Thyroid gland (tissue), 4 donors: ENCODE results near the gene SLC7A6OS. TPM values are rescaled to one million over a fixed set of nuclear protein-coding genes. Genes with fewer than 3 reads are reported as not detected.

ENCODE experiments used
- DNase-seq, 2 donors: peaks; one replicate each; pipeline ENCODE4 v3.0.0-alpha.2; 2019
- H3K27ac ChIP-seq, 3 donors: fragments of 200-600 bp; sonication (generic); 1 replicate in 2 of 3; 2 replicates in 1 of 3; pipeline ENCODE4 v1.5.1; 2016 to 2019; ENCODE audit warnings: mild to moderate bottlenecking in 1 of 3, moderate library complexity in 1 of 3
- H3K27me3 ChIP-seq: fragments of 200-600 bp; sonication (generic); one replicate; pipeline ENCODE4 v1.5.1; 2019
- H3K36me3 ChIP-seq, 2 donors: fragments of 200-600 bp; sonication (generic); one replicate each; pipeline ENCODE4 v1.5.1; 2016 to 2019
- H3K4me1 ChIP-seq, 2 donors: fragments of 200-600 bp; sonication (generic); one replicate each; pipeline ENCODE4 v1.5.1; 2017 to 2019
- H3K4me3 ChIP-seq, 3 donors: fragments of 200-600 bp; sonication (generic); replicated peaks in 1 of 3; 1 replicate in 2 of 3; 2 replicates in 1 of 3; pipeline ENCODE4 v1.5.1; 2016; ENCODE audit warnings: mild to moderate bottlenecking in 1 of 3
- H3K9me3 ChIP-seq: fragments of 200-600 bp; sonication (generic); one replicate; pipeline ENCODE4 v1.5.1; 2017
- CTCF ChIP-seq, 6 experiments: fragments of 200-600 bp in 3 of 6; fragments of 450-650 bp in 3 of 6; sonication (generic) in 3 of 6; IDR thresholded peaks; one replicate each; pipeline ENCODE4 v1.5.1; 2016 to 2019; ENCODE audit warnings: antibody characterized with exemption in 6 of 6, mild to moderate bottlenecking in 2 of 6, inconsistent platforms in 1 of 6, moderate library complexity in 1 of 6
- POLR2A ChIP-seq, 2 donors: fragments of 450-650 bp; IDR thresholded peaks; one replicate each; pipeline ENCODE4 v1.6.1; 2017; ENCODE audit warnings: antibody characterized with exemption in 2 of 2, mild to moderate bottlenecking in 2 of 2, moderate library complexity in 1 of 2
- WGBS, 2 donors: methylation state at CpG; one replicate each; pipeline ENCODE4 v1.1.5; 2017; 5-methylcytosine and 5-hydroxymethylcytosine counted together
- intact Hi-C: fragments of 100-400 bp; cut with DNase I; formaldehyde crosslinking; loops from one replicate; pipeline ENCODE4 v1.15.1; 2023
- total RNA-seq, 4 donors: library from RNA; depleted of rRNA; stranded (reverse); fragments of >200 nt; gene quantifications; one replicate each; pipeline ENCODE4 v1.2.3, GENCODE V29; 2016

Gene SLC7A6OS
- total RNA-seq, 4 donors from 2014 or later, result 13.4 to 25.8 (median 18.7) TPM

GRCh38 chr16:68353366-68353765, 42.6 kb upstream of the SLC7A6OS start:
- Histone ChIP-seq H3K27me3 (no peaks in the 10 kb centered on the region), H3K27ac (no peak overlapping the region), H3K36me3 (peaks cover 43 to 51% of the 10 kb centered on the region in 2 donors), H3K4me3 (no peak overlapping the region), H3K4me1 (peaks cover 0 to under 1% of the 10 kb centered on the region in 2 donors), H3K9me3 (no peaks in the 10 kb centered on the region)
- TF ChIP-seq POLR2A (IDR thresholded peaks at IDR 0.05), result no peak
- TF ChIP-seq CTCF (IDR thresholded peaks at IDR 0.05), result no peak
- 85 to 99% methylated on average over 12 to 13 of the region's 13 CpGs for WGBS, 2 donors
- intact Hi-C loops, result no loop called here
- DNase-seq, result no peak

- DNase-seq, result no peak
- Histone ChIP-seq H3K27me3 (no peaks in the 10 kb centered on the region), H3K36me3 (peaks cover 37 to 42% of the 10 kb centered on the region in 2 donors), H3K27ac (no peak overlapping the region), H3K4me1 (peaks cover 11 to 14% of the 10 kb centered on the region in 2 donors), H3K4me3 (no peak overlapping the region), H3K9me3 (no peaks in the 10 kb centered on the region)
- no peak for TF ChIP-seq POLR2A (IDR thresholded peaks at IDR 0.05)
- TF ChIP-seq CTCF (IDR thresholded peaks at IDR 0.05), result no peak
- 92 to 93% methylated on average over 11 of the region's 11 CpGs for WGBS, 2 donors
- intact Hi-C loops, result no loop called here
Measured at GRCh38 chr16:68351991-68352431, 41.3 kb upstream of the SLC7A6OS start.

GRCh38 chr16:68351463-68351862, 40.7 kb upstream of the SLC7A6OS start:
- no peaks in the 10 kb centered on the region for H3K9me3 ChIP-seq
- H3K36me3 ChIP-seq, result peaks cover 35 to 37% of the 10 kb centered on the region in 2 donors
- peaks cover 17 to 20% of the 10 kb centered on the region in 2 donors for H3K4me1 ChIP-seq
- no peak for TF ChIP-seq CTCF (IDR thresholded peaks at IDR 0.05)
- no peak for TF ChIP-seq POLR2A (IDR thresholded peaks at IDR 0.05)
- no peak for DNase-seq
- no peak overlapping the region for H3K27ac ChIP-seq
- intact Hi-C loops, result no loop called here
- WGBS, 2 donors, result 88 to 89% methylated on average over 11 of the region's 11 CpGs
- no peak overlapping the region for H3K4me3 ChIP-seq
- no peaks in the 10 kb centered on the region for H3K27me3 ChIP-seq

- Histone ChIP-seq H3K9me3 (no peaks in the 10 kb centered on the region), H3K4me1 (peaks cover 22 to 25% of the 10 kb centered on the region in 2 donors), H3K36me3 (peaks cover 31 to 34% of the 10 kb centered on the region in 2 donors), H3K27me3 (no peaks in the 10 kb centered on the region), H3K27ac (no peak overlapping the region), H3K4me3 (no peak overlapping the region)
- 96 to 98% methylated on average over 10 of the region's 10 CpGs for WGBS, 2 donors
- TF ChIP-seq POLR2A (IDR thresholded peaks at IDR 0.05) (no peak), CTCF (IDR thresholded peaks at IDR 0.05) (no peak)
- intact Hi-C loops, result no loop called here
- no peak for DNase-seq
Measured at GRCh38 chr16:68350813-68351350, 40.1 kb upstream of the SLC7A6OS start.

- H3K4me3 ChIP-seq, result no peak overlapping the region
- WGBS, 2 donors, result 94 to 97% methylated on average over 10 of the region's 10 CpGs
- no peak overlapping the region for H3K27ac ChIP-seq
- no peaks in the 10 kb centered on the region for H3K27me3 ChIP-seq
- TF ChIP-seq CTCF (IDR thresholded peaks at IDR 0.05) (no peak), POLR2A (IDR thresholded peaks at IDR 0.05) (no peak)
- H3K4me1 ChIP-seq, result peaks cover 32 to 34% of the 10 kb centered on the region in 2 donors
- peaks cover 29 to 34% of the 10 kb centered on the region in 2 donors for H3K36me3 ChIP-seq
- intact Hi-C loops, result no loop called here
- no peak for DNase-seq
- H3K9me3 ChIP-seq, result no peaks in the 10 kb centered on the region
Measured at GRCh38 chr16:68349838-68350410, 39.2 kb upstream of the SLC7A6OS start.
